GM21825 (cell line): ENCODE measurements around the gene DENND10.
"Not testable (repeated sequence)": the region's sequence is repeated elsewhere in the genome, so short reads cannot be mapped to it uniquely, and the experiment has no call there.

Source experiments
- ATAC-seq: cut with Tn5 transposase; IDR thresholded peaks from one replicate; pipeline ENCODE4 v1.9.1; 2021; ENCODE audit warnings: mild to moderate bottlenecking, moderate library complexity; ENCODE audit not compliant: unreplicated experiment

DENND10 gene

DNA sequence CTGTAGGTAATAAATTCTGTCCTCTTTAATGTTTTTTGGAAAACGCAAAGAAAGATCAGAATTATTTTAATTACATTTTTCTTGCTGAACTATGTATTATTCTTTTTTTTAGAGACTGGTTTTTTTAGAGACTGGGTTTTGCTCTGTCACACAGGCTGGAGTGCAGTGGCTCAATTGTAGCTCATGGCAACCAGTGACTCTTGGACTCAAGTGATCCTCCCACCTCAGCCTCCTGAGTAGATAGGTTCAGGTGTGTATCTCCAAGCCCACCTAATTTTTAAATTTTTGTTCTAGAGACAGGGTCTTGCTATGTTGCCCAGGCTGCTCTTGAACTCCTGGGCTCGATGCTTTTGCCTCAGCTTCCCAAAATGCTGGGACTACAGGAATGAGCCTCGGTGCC is 5.3 kb upstream of the DENND10 start:
- ATAC-seq: no peak

GRCh38 chr10:119100434-119101238 is 3.3 kb upstream of the DENND10 start:
- ATAC-seq: no peak

- no peak for ATAC-seq
Observed at GRCh38 chr10:119101366-119102098, 2.4 kb upstream of the DENND10 start.

GRCh38 chr10:119103241-119103902 is 541 bp upstream of the DENND10 start:
- ATAC-seq: no peak

GRCh38 chr10:119104654-119105015 is 722 bp downstream of the DENND10 start:
- ATAC-seq: no peak

DNA sequence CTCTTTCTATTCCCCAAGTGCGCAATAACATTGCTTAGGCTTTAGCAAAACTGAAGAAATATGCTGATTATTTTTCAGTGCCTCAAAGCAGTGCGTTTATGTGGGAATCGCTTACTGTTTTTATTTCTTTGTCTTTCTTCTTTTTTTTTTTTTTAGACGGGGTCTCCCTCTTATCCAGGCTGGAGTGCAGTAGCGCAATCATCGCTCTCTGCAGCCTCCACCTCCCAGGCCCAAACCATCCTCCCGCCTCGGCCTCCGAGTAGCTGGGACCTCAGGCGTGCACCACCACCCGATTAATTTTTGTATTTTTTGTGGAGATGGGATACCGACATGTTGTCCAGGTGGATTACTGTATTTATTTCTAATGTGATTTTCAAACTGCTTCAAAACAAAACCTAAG is 1.2 kb downstream of the DENND10 start:
- ATAC-seq: no peak

DNA sequence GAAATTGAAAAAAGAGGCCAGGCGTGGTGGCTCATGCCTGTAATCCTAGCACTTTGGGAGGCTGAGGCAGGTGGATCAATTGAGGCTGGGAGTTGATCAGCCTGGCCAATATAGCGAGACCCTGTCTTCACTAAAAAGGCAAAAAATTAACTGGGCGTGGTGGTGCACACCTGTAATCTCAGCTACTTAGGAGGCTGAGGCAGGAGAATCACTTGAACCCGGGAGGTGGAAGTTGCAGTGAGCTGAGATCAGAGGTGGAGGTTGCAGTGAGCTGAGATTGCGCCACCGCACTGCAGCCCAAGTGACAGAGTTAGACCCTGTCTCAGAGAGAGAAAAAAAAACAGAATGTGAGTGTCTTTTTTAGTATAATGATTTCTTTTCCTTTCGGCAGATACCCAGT is 2.0 kb downstream of the DENND10 start:
- ATAC-seq: not testable (repeated sequence)

DNA sequence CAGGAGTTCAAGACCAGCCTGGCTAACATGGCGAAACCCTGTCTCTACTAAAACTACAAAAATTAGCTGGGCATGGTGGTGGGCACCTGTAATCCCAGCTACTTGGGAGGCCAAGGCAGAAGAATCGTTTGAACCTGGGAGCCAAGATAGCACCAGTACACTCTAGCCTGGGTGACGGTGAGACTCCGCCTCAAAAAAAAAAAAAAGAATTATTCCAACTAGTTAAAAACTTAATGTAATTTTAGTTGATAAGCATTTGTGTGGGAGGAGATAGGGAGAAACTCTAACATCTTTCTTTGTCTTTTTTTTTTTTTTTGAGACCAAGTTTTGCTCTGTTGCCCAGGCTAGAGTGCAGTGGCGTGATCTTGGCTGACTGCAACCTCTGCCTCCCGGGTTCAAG is 3.2 kb downstream of the DENND10 start:
- ATAC-seq: not testable (repeated sequence)

GRCh38 chr10:119107771-119108170 is 3.9 kb downstream of the DENND10 start:
- not testable (repeated sequence) for ATAC-seq

GRCh38 chr10:119112056-119112455 is 8.1 kb downstream of the DENND10 start:
- ATAC-seq: no peak

DNA sequence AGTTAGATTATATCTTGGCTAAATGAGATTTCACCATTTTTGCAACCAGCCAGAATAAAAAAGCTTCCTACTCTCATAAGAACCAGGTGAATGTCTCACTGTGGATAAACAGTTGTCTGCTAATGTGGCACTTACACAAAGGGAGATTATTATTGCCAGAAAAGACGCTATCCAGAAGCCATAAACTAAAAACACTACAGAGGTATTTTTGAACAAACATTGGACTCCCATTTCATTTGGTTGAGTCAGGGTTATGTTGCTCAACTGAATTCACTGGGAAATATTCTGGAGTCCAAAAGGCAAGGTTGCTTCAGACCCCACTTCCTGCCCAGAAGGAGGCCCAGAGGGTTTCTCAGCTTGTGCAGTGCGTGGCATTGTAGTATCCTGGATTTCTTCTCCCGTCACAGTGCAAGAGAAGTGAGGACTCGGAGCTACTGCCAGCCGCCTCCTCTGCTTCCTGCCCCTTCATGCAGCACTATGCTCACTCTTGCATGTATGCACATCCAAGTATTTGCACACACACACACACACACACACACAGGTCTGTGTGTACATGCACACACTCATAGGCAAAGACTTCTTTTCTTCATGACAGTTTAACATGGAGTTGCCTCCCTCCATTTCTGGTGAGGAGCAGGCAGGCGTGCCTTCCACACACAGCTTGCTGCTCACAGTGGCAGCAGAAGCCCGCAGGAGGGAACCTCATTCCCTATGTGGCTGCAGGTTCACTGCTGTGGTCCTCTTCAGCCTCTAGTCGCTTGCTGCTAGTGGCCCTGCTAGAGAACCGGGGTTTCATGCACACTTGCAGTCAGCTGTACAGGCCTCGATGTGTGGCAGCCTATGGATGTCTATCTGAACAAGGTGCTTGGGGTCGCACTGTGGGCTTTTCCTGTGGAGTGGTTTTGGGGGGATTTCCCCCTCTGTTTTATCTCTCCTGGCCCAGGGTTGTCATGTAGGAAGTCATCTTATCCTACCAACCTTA is 10.1 kb downstream of the DENND10 start:
- ATAC-seq: no peak

- no peak for ATAC-seq
Observed at GRCh38 chr10:119115926-119116325, 12.0 kb downstream of the DENND10 start.

- ATAC-seq: no peak
Observed at GRCh38 chr10:119116326-119116951, 12.5 kb downstream of the DENND10 start.

- ATAC-seq: no peak
Observed at GRCh38 chr10:119118231-119118630, 14.3 kb downstream of the DENND10 start.

GRCh38 chr10:119119400-119119799 is 15.5 kb downstream of the DENND10 start:
- no peak for ATAC-seq

DNA sequence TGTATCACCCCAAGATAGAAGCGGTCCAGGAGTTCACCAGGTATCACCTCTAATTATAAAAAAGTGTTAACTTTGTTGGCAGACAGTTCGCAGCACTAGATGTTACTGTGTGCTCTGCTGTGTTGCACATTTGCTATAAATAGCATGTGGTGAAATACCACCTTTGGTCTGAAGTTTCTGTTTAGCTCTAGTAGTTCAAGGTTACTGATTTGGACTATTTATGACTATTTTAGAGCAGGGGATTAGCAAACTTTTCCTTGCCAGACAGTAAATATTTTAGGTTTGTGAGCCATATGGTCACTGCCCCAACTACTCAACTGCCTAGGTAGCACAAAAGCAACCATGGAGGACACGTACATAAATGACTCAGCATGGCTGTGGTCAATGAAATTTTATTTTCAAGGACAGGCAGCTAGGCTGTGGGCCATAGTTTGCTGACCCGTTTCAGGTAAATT is 16.5 kb downstream of the DENND10 start:
- peak; percentile 91 for ATAC-seq

DNA sequence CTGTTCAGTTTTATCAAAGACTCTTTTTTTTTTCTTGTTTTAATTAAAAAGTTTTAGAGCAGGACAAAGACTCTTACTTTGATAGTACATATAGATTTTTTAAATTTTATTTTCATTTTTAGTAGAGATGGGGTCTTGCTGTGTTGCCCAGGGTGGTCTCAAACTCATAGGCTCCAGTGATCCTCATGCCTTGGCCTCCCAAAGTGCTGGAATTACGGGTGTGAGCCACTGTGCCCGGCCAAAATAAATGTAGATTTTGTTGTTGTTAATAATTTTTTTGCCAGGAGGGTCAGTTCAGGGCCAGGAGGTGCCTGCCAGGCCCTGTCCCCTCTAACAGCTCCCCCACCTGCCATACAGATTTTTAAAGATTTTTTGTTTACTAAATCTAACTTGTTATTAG is 17.0 kb downstream of the DENND10 start:
- no peak for ATAC-seq

GRCh38 chr10:119125942-119126341 is 22.0 kb downstream of the DENND10 start:
- ATAC-seq: no peak

DNA sequence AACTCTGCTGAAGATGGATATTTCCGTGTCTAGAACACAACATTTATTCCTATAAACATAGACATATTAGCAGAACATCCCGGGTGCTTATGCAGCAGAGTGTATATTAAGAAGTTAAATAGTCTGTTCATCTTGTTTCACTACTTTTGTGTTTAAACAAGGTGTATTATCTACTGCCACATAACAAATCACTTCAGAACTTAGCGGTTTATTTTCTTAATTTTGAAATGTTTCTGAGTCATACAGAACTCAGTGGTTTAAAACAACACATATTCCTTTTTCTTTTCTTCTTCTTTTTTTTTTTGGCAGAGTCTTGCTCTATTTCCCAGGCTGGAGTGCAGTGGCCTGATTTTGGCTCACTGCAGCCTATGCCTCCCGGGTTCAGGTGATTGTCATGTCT is 25.8 kb downstream of the DENND10 start:
- no peak for ATAC-seq
